ENCODE results near the gene SECISBP2L. TPM values are rescaled to one million over a fixed set of nuclear protein-coding genes. Genes with fewer than 3 reads are reported as not detected.

The SECISBP2L gene
- 5.7 to 9.2 TPM (median 7.9 TPM) in 5 replicates for total RNA-seq (2022; extraction: Qiagen RNA extraction)

GRCh38 chr15:49046220-49047102 is at the start of gene SECISBP2L:
Gene SECISBP2L, minus strand, starts transcription at chr15:49046446. Its CDS starts 147 bp downstream, at chr15:49046299.

GRCh38 chr15:48963524-48964113 is 82.6 kb downstream of the SECISBP2L start, which contains the start of gene SHC4:
Gene SHC4, minus strand, starts transcription at chr15:48963919. Its CDS starts 904 bp downstream, at chr15:48963015.

Other genes starting within 250 kb of the SECISBP2L start
- gene CEP152, start 235.4 kb downstream of the SECISBP2L start, total RNA-seq (2022; extraction: Qiagen RNA extraction), result 2.9 to 4.5 TPM (median 3.8 TPM) in 5 replicates
- 98.5 to 149 TPM (median 108 TPM) in 5 replicates for gene EID1, start 168.3 kb downstream of the SECISBP2L start, total RNA-seq (2022; extraction: Qiagen RNA extraction)
- 0.61 to 1.2 TPM (median 0.77 TPM) in 5 replicates for gene SHC4, start 82.5 kb downstream of the SECISBP2L start, total RNA-seq (2022; extraction: Qiagen RNA extraction)
- 52.7 to 98.2 TPM (median 55.7 TPM) in 5 replicates for gene COPS2, start 109.2 kb upstream of the SECISBP2L start, total RNA-seq (2022; extraction: Qiagen RNA extraction)
- 17.8 to 25.7 TPM (median 21.5 TPM) in 5 replicates for gene GALK2, start 123.8 kb upstream of the SECISBP2L start, total RNA-seq (2022; extraction: Qiagen RNA extraction)